ENCODE results near the gene H6PD.

GRCh38 chr1:9309991-9310390 is 75.4 kb downstream of the H6PD start:
- no peak for TF ChIP-seq KLF1 (tag by site-specific recombination; IDR thresholded peaks at IDR 0.05)
- no peak for TF ChIP-seq CTCF (tag by site-specific recombination; IDR thresholded peaks at IDR 0.05)
- no peak for TF ChIP-seq ZNF501 (tag by site-specific recombination; IDR thresholded peaks at IDR 0.05)
- TF ChIP-seq YY2 (tag by site-specific recombination; IDR thresholded peaks at IDR 0.05), result no peak
- TF ChIP-seq ZNF513 (tag by site-specific recombination; IDR thresholded peaks at IDR 0.05), result no peak
- no peak for TF ChIP-seq ZNF266 (tag by site-specific recombination; IDR thresholded peaks at IDR 0.05; ENCODE audit: low read depth)
- no peak for TF ChIP-seq ZNF121 (tag by site-specific recombination; IDR thresholded peaks at IDR 0.05)
- no peak for TF ChIP-seq ZNF514 (tag by site-specific recombination; IDR thresholded peaks at IDR 0.05)
